Measurements from ENCODE around the gene PKN1.

The PKN1 gene

GRCh38 chr19:14467391-14467790 is 34.3 kb downstream of the PKN1 start:
- no peak for DNase-seq (ENCODE audit: low read depth)

- no peak for DNase-seq (ENCODE audit: low read depth)
Measured at GRCh38 chr19:14467816-14468215, 34.7 kb downstream of the PKN1 start.

- DNase-seq (ENCODE audit: low read depth) = no peak
Measured at GRCh38 chr19:14470031-14470876, 37.1 kb downstream of the PKN1 start.

- no peak for DNase-seq (ENCODE audit: low read depth)
Measured at GRCh38 chr19:14471436-14472187, 38.5 kb downstream of the PKN1 start.

GRCh38 chr19:14472202-14472938 is 39.3 kb downstream of the PKN1 start:
- peak; percentile 77 for DNase-seq (ENCODE audit: low read depth)

GRCh38 chr19:14473073-14473977 is 40.2 kb downstream of the PKN1 start:
- DNase-seq (ENCODE audit: low read depth) = no peak

- no peak for DNase-seq (ENCODE audit: low read depth)
Measured at GRCh38 chr19:14473978-14474578, 41.0 kb downstream of the PKN1 start.

GRCh38 chr19:14474827-14475226 is 41.7 kb downstream of the PKN1 start:
- DNase-seq (ENCODE audit: low read depth) = no peak

- no peak for DNase-seq (ENCODE audit: low read depth)
Measured at GRCh38 chr19:14475251-14476073, 42.4 kb downstream of the PKN1 start, which contains the start of gene PTGER1. TSS of gene PTGER1 (minus strand) at chr19:14475354. CDS start at chr19:14474320, 1,034 bp downstream.

GRCh38 chr19:14476327-14476672 is 43.2 kb downstream of the PKN1 start:
- no peak for DNase-seq (ENCODE audit: low read depth)

- DNase-seq (ENCODE audit: low read depth) = peak; percentile 40
Measured at GRCh38 chr19:14476673-14477401, 43.7 kb downstream of the PKN1 start.

- DNase-seq (ENCODE audit: low read depth) = no peak
Measured at GRCh38 chr19:14477418-14478112, 44.5 kb downstream of the PKN1 start.

- no peak for DNase-seq (ENCODE audit: low read depth)
Measured at GRCh38 chr19:14478113-14478545, 45.0 kb downstream of the PKN1 start.

GRCh38 chr19:14479309-14479974 is 46.3 kb downstream of the PKN1 start:
- no peak for DNase-seq (ENCODE audit: low read depth)

GRCh38 chr19:14479975-14480699 is 47.0 kb downstream of the PKN1 start:
- DNase-seq (ENCODE audit: low read depth) = peak; percentile 46

- no peak for DNase-seq (ENCODE audit: low read depth)
Measured at GRCh38 chr19:14480700-14481079, 47.6 kb downstream of the PKN1 start.

- no peak for DNase-seq (ENCODE audit: low read depth)
Measured at GRCh38 chr19:14482172-14482941, 49.3 kb downstream of the PKN1 start.

All from stimulated activated CD8-positive, alpha-beta memory T cell treated with anti-CD3 and anti-CD28 coated beads, Interleukin-12 subunit alpha, Interleukin-12 subunit beta, amount 100 ng/mL, for 4 hours (primary cell).